HG03064 (cell line): ENCODE data around the gene PPAT.

Experiments used
- ATAC-seq: cut with Tn5 transposase; IDR thresholded peaks from one replicate; pipeline ENCODE4 v1.9.1; 2021; ENCODE audit warnings: low read depth; ENCODE audit not compliant: unreplicated experiment

The PPAT gene

GRCh38 chr4:56438766-56439165, 3.4 kb upstream of the PPAT start:
- no peak for ATAC-seq

GRCh38 chr4:56434599-56435139, 746 bp downstream of the PPAT start:
- ATAC-seq, result peak; percentile 6

- ATAC-seq, result no peak
Measured at GRCh38 chr4:56433280-56433679, 2.1 kb downstream of the PPAT start.

- ATAC-seq, result no peak
Measured at GRCh38 chr4:56430203-56430602, 5.2 kb downstream of the PPAT start.

- no peak for ATAC-seq
Measured at GRCh38 chr4:56427179-56427578, 8.2 kb downstream of the PPAT start.

- ATAC-seq, result no peak
Measured at GRCh38 chr4:56426273-56426672, 9.1 kb downstream of the PPAT start.

GRCh38 chr4:56425518-56425917, 9.9 kb downstream of the PPAT start:
- no peak for ATAC-seq

GRCh38 chr4:56424697-56425514, 10.5 kb downstream of the PPAT start:
- ATAC-seq, result no peak

GRCh38 chr4:56424176-56424575, 11.2 kb downstream of the PPAT start:
- no peak for ATAC-seq

GRCh38 chr4:56417396-56417795, 18.0 kb downstream of the PPAT start:
- no peak for ATAC-seq

- no peak for ATAC-seq
Measured at GRCh38 chr4:56416349-56416748, 19.1 kb downstream of the PPAT start.

- ATAC-seq, result no peak
Measured at GRCh38 chr4:56414135-56414670, 21.2 kb downstream of the PPAT start.

GRCh38 chr4:56410247-56411062, 25.0 kb downstream of the PPAT start:
- ATAC-seq, result no peak

- no peak for ATAC-seq
Measured at GRCh38 chr4:56409511-56410090, 25.8 kb downstream of the PPAT start.

GRCh38 chr4:56408978-56409377, 26.4 kb downstream of the PPAT start:
- ATAC-seq, result no peak

- ATAC-seq, result no peak
Measured at GRCh38 chr4:56406151-56406550, 29.3 kb downstream of the PPAT start.

GRCh38 chr4:56405016-56405415, 30.4 kb downstream of the PPAT start:
- ATAC-seq, result no peak

GRCh38 chr4:56400560-56400959, 34.9 kb downstream of the PPAT start:
- no peak for ATAC-seq

- ATAC-seq, result no peak
Measured at GRCh38 chr4:56391270-56391669, 44.1 kb downstream of the PPAT start.

GRCh38 chr4:56389558-56389957, 45.9 kb downstream of the PPAT start:
- no peak for ATAC-seq

GRCh38 chr4:56388306-56388705, 47.1 kb downstream of the PPAT start:
- ATAC-seq, result no peak
